PC-9 (cell line): ENCODE results near the gene SLC41A1.

Source experiments
- CTCF ChIP-seq: fragments of 200-600 bp; sonication (generic); conservative IDR thresholded peaks from 2 replicates; pipeline ENCODE4 v1.6.1; 2017; ENCODE audit warnings: mixed run types, antibody characterized with exemption, mild to moderate bottlenecking, moderate library complexity
- EZH2 ChIP-seq: fragments of 200-600 bp; sonication (generic); IDR thresholded peaks from 2 replicates; pipeline ENCODE4 v1.8.0; 2017; ENCODE audit warnings: antibody characterized with exemption, low read depth

GRCh38 chr1:205803986-205804385 is 9.0 kb downstream of the SLC41A1 start:
- TF ChIP-seq CTCF: no peak
- no peak for TF ChIP-seq EZH2
